Measurements from ENCODE around the gene STUM.

STUM gene

DNA sequence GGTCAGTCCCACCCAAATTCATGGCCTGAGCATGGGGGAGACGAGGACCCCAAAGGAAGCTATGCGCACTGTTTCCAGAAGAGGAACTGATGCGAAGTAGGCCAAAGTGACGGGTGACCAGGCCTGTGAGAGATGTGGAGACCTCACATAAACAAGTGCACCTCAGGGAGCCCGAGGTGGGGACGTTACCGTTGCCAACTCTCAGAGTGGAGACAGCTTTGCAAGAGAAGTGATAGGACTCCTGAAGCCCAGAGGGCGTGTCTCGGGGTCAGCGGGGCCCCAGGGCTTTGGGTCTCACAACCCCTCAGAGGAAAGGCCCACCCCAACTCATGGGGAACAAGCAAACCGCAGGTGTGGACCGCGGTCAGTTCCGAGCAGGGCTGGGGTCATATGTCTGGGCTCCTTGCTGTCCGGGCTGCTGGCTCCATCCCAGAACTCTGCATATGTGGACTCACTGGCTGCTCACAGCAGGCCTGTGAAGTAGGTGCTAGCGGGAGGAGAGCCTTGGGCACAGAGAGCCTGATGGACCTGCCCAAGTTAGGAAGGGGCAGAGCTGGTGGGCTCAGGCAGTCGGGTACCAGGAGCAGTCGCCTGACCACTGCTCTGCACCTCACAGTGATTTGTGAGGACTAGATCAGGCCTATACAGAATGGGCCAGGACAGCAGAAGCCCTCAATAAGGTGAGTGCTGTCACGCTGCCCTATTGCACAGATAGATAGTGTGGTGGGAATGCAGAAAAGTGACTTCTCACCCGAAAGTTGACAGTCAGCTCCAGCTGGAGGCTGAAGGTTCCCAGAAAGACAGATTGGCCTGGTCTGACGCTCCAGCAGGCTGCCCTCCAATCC lies 26.2 kb downstream of the STUM start:
- peak overlapping the region; percentile 32 to 60 for H3K27ac ChIP-seq
- H3K4me3 ChIP-seq: no peak overlapping the region
- H3K9me3 ChIP-seq: no peaks in the 10 kb centered on the region
- TF ChIP-seq, protein P1, sequence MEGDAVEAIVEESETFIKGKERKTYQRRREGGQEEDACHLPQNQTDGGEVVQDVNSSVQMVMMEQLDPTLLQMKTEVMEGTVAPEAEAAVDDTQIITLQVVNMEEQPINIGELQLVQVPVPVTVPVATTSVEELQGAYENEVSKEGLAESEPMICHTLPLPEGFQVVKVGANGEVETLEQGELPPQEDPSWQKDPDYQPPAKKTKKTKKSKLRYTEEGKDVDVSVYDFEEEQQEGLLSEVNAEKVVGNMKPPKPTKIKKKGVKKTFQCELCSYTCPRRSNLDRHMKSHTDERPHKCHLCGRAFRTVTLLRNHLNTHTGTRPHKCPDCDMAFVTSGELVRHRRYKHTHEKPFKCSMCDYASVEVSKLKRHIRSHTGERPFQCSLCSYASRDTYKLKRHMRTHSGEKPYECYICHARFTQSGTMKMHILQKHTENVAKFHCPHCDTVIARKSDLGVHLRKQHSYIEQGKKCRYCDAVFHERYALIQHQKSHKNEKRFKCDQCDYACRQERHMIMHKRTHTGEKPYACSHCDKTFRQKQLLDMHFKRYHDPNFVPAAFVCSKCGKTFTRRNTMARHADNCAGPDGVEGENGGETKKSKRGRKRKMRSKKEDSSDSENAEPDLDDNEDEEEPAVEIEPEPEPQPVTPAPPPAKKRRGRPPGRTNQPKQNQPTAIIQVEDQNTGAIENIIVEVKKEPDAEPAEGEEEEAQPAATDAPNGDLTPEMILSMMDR (IDR thresholded peaks at IDR 0.05): no peak
- peak in 1 of 2 donors; percentile 66 for DNase-seq
- H3K27me3 ChIP-seq: no peaks in the 10 kb centered on the region
- H3K4me1 ChIP-seq: peaks cover 0 to 21% (median 12%) of the 10 kb centered on the region in 4 donors
- intact Hi-C loops (cut with DNase I; ENCODE audit: low total_unique reads): no loop called here
- H3K36me3 ChIP-seq: no peaks in the 10 kb centered on the region

DNA sequence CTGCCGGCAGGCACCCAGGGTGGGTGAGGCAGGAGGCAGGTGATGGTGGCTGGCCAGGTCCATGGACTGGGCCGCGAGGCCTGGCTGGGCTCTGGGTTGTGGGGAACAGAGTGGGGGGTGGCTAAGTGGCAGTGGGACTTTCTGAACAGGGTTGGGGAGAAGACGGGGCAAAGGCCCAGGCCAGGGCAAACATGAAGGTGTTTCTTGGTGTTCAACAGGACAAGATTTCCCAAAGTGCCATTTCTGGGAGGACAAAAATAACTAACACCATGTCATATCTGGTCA lies 26.8 kb downstream of the STUM start:
- DNase-seq: peak in 1 of 2 donors; percentile 54
- Histone ChIP-seq H3K27me3 (no peaks in the 10 kb centered on the region), H3K9me3 (no peaks in the 10 kb centered on the region), H3K27ac (peak overlapping the region; percentile 32 to 60), H3K4me1 (peaks cover 0 to 19% (median 10%) of the 10 kb centered on the region in 4 donors), H3K36me3 (no peaks in the 10 kb centered on the region), H3K4me3 (no peak overlapping the region)
- TF ChIP-seq, protein P1 (IDR thresholded peaks at IDR 0.05): no peak
- intact Hi-C loops (cut with DNase I; ENCODE audit: low total_unique reads): no loop called here

DNA sequence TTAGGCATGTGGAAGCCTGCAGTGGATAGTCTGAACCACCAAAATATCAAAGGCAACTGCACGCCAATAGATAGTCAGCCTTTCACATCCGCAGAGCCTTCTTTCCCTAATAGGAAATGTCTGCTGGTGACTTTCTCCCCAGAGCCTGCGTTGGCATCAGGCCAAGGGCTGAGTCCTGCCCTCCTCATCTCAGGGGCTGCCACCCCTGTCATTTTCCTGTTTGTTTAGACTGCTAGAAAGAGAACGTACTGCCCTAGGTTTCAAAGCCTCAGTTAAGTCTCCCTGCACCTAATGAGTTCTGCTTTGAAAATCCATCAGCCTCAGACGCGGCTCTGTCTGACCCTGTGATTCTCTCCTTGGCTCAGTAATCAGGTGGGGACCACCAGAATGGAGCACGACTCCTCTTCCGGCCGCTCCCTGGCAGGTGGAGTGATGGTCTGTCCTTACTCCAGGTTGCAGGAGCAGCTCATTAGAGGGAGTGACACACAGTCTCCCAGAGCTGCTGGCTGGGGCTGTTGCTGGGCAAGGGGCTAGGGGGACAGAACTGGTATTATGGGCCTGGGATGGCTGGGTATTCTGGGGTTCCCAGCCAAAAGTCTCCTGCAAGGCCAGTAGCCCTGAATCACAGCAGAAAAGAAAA lies 27.3 kb downstream of the STUM start:
- TF ChIP-seq, protein P1 (IDR thresholded peaks at IDR 0.05): no peak
- Histone ChIP-seq H3K36me3 (no peaks in the 10 kb centered on the region), H3K4me3 (no peak overlapping the region), H3K27ac (peak overlapping the region; percentile 32 to 60), H3K4me1 (peaks cover 0 to 19% (median 10%) of the 10 kb centered on the region in 4 donors), H3K9me3 (no peaks in the 10 kb centered on the region), H3K27me3 (no peaks in the 10 kb centered on the region)
- intact Hi-C loops (cut with DNase I; ENCODE audit: low total_unique reads): no loop called here
- peak in 1 of 2 donors; percentile 65 for DNase-seq

DNA sequence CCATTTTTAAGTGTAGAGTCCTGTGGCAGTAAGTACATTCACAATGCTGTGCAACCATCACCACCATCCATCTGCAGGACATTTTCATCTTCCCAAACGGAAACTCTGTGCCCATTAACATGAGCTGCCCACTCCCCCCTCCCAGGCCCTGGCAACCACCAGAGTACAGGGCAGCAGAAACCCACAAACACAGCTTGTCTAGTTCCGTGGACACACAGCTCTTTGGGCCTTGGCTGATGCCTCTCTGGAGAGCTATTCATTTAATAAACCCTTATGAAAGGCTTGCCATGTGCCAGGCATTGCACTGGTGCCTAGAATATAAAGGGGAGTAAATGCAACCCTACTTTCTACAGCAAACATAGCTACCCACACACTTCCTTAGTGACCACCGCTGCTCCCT lies 28.0 kb downstream of the STUM start:
- no peaks in the 10 kb centered on the region for H3K27me3 ChIP-seq
- intact Hi-C loops (cut with DNase I; ENCODE audit: low total_unique reads): no loop called here
- no peaks in the 10 kb centered on the region for H3K9me3 ChIP-seq
- no peak for DNase-seq
- no peak overlapping the region for H3K27ac ChIP-seq
- no peaks in the 10 kb centered on the region for H3K36me3 ChIP-seq
- H3K4me3 ChIP-seq: no peak overlapping the region
- TF ChIP-seq, protein P1 (IDR thresholded peaks at IDR 0.05): no peak
- H3K4me1 ChIP-seq: peaks cover 0 to 19% (median 10%) of the 10 kb centered on the region in 4 donors

DNA sequence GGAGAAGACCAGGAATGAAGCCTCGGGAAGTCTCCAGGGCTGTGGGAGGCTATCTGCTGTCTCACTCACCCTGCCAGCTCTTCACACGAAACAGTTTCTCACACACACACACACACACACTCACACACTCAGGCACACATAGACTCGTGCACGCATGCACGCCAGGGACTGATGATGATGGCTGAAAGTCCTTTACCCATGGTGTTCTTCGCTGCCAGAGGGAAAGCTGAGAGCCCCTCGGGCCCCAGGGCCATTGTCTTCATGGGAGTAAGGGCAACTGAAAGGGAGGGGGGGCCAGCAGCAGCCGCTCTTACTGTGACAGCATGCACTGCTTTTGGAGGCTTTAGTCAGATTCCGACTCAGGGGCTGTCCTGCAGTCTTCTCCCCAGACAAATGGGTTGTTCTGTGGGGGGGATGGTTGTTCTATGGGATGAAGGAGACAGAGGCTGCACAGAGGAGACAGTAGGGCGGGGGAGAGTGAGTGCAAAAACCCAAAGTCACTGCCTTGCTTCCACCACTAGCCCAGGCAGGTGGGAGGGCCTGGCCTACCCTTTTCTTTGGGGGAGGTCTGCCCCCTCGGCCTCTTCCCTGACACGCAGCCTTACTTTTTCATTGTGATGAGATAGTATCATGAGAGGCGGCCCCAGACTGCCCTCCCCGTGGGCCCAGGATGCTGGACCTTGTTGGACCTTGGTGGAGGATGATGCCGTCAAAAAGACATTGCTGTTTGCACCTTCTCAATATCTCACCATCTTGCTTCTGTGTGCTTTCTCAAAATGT lies 29.0 kb downstream of the STUM start:
- H3K4me3 ChIP-seq: no peak overlapping the region
- no peaks in the 10 kb centered on the region for H3K27me3 ChIP-seq
- TF ChIP-seq, protein P1 (IDR thresholded peaks at IDR 0.05): no peak
- H3K36me3 ChIP-seq: no peaks in the 10 kb centered on the region
- H3K27ac ChIP-seq: no peak overlapping the region
- DNase-seq: no peak
- no peaks in the 10 kb centered on the region for H3K9me3 ChIP-seq
- H3K4me1 ChIP-seq: peaks cover 0 to 19% (median 10%) of the 10 kb centered on the region in 4 donors
- intact Hi-C loops (cut with DNase I; ENCODE audit: low total_unique reads): no loop called here

Measured in tibial artery (tissue), 4 donors.